K562 (cell line): ENCODE data around the gene RIPK4. TPM values are rescaled to one million over a fixed set of nuclear protein-coding genes. Genes with fewer than 3 reads are reported as not detected.

ENCODE experiments used
- ATAC-seq: fragments of 200-7000 bp; cut with Tn5 transposase; 3 replicates; pipeline ENCODE4 v1.9.1; 2020; ENCODE audit warnings: moderate library complexity
- BruUV-seq: library from RNA; stranded (reverse); fragments of 400-500 nt; replicated peaks from 2 replicates; lab custom pipeline; 2021; lab: Mats Ljungman, UMichigan
- CTCF ChIA-PET: fragments of 300-600 bp; formaldehyde crosslinking; extraction: SDS; loops from one replicate; lab custom pipeline; 2021; ENCODE audit warnings: low intra/inter-chr PET ratio; lab: Yijun Ruan, JAX
- POLR2A ChIA-PET: fragments of 300-600, 350-650 bp; sonication (Branson Sonifier 250); formaldehyde crosslinking; extraction: SDS; loops from one replicate; lab custom pipeline; 2021; ENCODE audit warnings: antibody characterized with exemption, inconsistent platforms; lab: Yijun Ruan, JAX
- DNase-seq, 4 experiments: peaks; one replicate each; pipeline versions ENCODE4 v3.0.0 to v3.0.0-alpha.2; 2011 to 2018; ENCODE audit warnings: low spot score in 3 of 4, mixed read lengths in 3 of 4; ENCODE audit errors: extremely low read depth in 1 of 4
- FAIRE-seq: peaks from 2 replicates; lab custom pipeline; 2011; peaks lifted over from hg19 to GRCh38; lab: Jason Lieb, UNC
- H2AFZ ChIP-seq: 2 replicates; pipeline ENCODE4 v1.6.0; 2011; ENCODE audit warnings: low read depth, low read length, control low read depth, inconsistent platforms
- H3K27ac ChIP-seq: fragments of 200-600 bp; 3 replicates; pipeline ENCODE4 v1.8.0; 2011; ENCODE audit warnings: low read depth, mild to moderate bottlenecking, control low read depth, inconsistent platforms, low read length, moderate library complexity, mixed read lengths; ENCODE audit errors: extremely low read depth
- H3K27me3 ChIP-seq, 2 experiments: fragments of 300-600 bp in 1 of 2; 2 replicates in 1 of 2; 3 replicates in 1 of 2; pipeline versions ENCODE4 v1.6.0 to v1.8.0; 2011; ENCODE audit warnings: inconsistent platforms in 2 of 2, low read length in 2 of 2, mild to moderate bottlenecking in 1 of 2, mixed read lengths in 1 of 2, moderate library complexity in 1 of 2; ENCODE audit not compliant: control insufficient read depth in 2 of 2, insufficient read depth in 2 of 2
- H3K36me3 ChIP-seq: fragments of 300-600 bp; 3 replicates; pipeline ENCODE4 v1.8.0; 2011; ENCODE audit warnings: mild to moderate bottlenecking, low read length, inconsistent platforms; ENCODE audit not compliant: control insufficient read depth, insufficient read depth
- H3K4me1 ChIP-seq, 2 experiments: fragments of 200-600 bp in 1 of 2; replicated peaks in 1 of 2; 2 replicates in 1 of 2; 3 replicates in 1 of 2; pipeline versions ENCODE4 v1.5.1 to v1.8.0; 2011; ENCODE audit warnings: inconsistent platforms in 2 of 2, low read length in 2 of 2, mild to moderate bottlenecking in 1 of 2, mixed read lengths in 1 of 2, moderate library complexity in 1 of 2; ENCODE audit not compliant: control insufficient read depth in 2 of 2, insufficient read depth in 2 of 2
- H3K4me2 ChIP-seq: 2 replicates; pipeline ENCODE4 v1.6.1; 2011; ENCODE audit warnings: low read length, control low read depth, inconsistent platforms, mixed read lengths; ENCODE audit not compliant: insufficient read depth
- H3K4me3 ChIP-seq: fragments of 200-600 bp; sonication (generic), shearing (Covaris generic); 2 replicates; pipeline ENCODE4 v1.5.1; 2016; ENCODE audit warnings: control low read depth, inconsistent platforms
- H3K79me2 ChIP-seq: fragments of 200-600 bp; 3 replicates; pipeline ENCODE4 v1.8.0; 2011; ENCODE audit warnings: low read length, inconsistent platforms; ENCODE audit not compliant: control insufficient read depth, insufficient read depth
- H3K9ac ChIP-seq, 2 experiments: 2 replicates each; pipeline versions ENCODE4 v1.6.0 to v1.6.1; 2011; ENCODE audit warnings: low read depth in 2 of 2, low read length in 2 of 2, control low read depth in 1 of 2, inconsistent platforms in 1 of 2, mild to moderate bottlenecking in 1 of 2, mixed read lengths in 1 of 2; ENCODE audit not compliant: insufficient read depth in 1 of 2
- H3K9me1 ChIP-seq: one replicate; pipeline ENCODE4 v1.6.0; 2011; ENCODE audit warnings: inconsistent platforms, mild to moderate bottlenecking, low read length, moderate library complexity; ENCODE audit not compliant: control insufficient read depth, insufficient read depth
- H3K9me3 ChIP-seq: replicated peaks from 2 replicates; pipeline ENCODE4 v1.5.1; 2011; ENCODE audit warnings: low read depth, low read length, inconsistent platforms; ENCODE audit not compliant: control insufficient read depth, insufficient read depth
- H4K20me1 ChIP-seq: replicated peaks from 2 replicates; pipeline ENCODE4 v1.6.1; 2011; ENCODE audit warnings: low read length, inconsistent platforms, mixed read lengths; ENCODE audit not compliant: control insufficient read depth, insufficient read depth
- BCOR ChIP-seq: fragments of 450-650 bp; IDR thresholded peaks from 2 replicates; pipeline ENCODE4 v1.6.1; 2016
- EZH2 ChIP-seq: IDR thresholded peaks from 2 replicates; pipeline ENCODE4 v1.6.1; 2012; ENCODE audit warnings: low read depth, mild to moderate bottlenecking, inconsistent platforms, low read length, borderline replicate concordance
- HEY1 ChIP-seq: fragments of 250-450 bp; sonication (Bioruptor Pico); IDR thresholded peaks from 2 replicates; pipeline ENCODE4 v1.5.0; 2020; ENCODE audit warnings: mild to moderate bottlenecking, moderate library complexity, borderline replicate concordance
- ZNF263 ChIP-seq: sonication (generic); formaldehyde crosslinking; IDR thresholded peaks from 2 replicates; pipeline ENCODE4 v1.8.0; 2022; ENCODE audit warnings: mild to moderate bottlenecking, missing genetic modification reagents, borderline replicate concordance
- WGBS: fragments of 100-300 bp; shearing (Covaris generic); methylation state at CpG from one replicate; pipeline ENCODE4 v1.1.6; 2016; ENCODE audit warnings: low coverage, mixed read lengths; ENCODE audit not compliant: insufficient coverage; ENCODE audit errors: missing lambda C conversion rate; 5-methylcytosine and 5-hydroxymethylcytosine counted together
- in situ Hi-C: fragments of 300-500 bp; cut with MboI; formaldehyde crosslinking; loops from 4 replicates; pipeline ENCODE4 v1.15.0; 2018; ENCODE audit warnings: inconsistent platforms, mixed read lengths
- intact Hi-C: fragments of 100-400 bp; cut with micrococcal nuclease; formaldehyde crosslinking; loops from 2 replicates; pipeline ENCODE4 v1.14.2; 2022
- polyA plus RNA-seq, 8 experiments: library from polyadenylated mRNA; depleted of rRNA in 4 of 8; stranded (reverse) in 5 of 8; unstranded in 3 of 8; fragments of >200 nt; fragmentation: Nextera tagmentation in 2 of 8; fragmentation: Illumina TruSeq in 1 of 8; extraction: Ambion mirVana in 2 of 8; extraction: Trizol in 1 of 8; gene quantifications; 2 replicates each; pipeline versions ENCODE4 v1.2.1 to v1.2.3, GENCODE V29; 2011 to 2014; ENCODE audit warnings: inconsistent platforms in 1 of 8, missing spikeins in 1 of 8
- total RNA-seq, 7 experiments: library from RNA; depleted of rRNA in 6 of 7; stranded (reverse); fragments of >200 nt in 6 of 7; fragmentation: Illumina TruSeq in 2 of 7; extraction: Trizol in 2 of 7; gene quantifications; 2 replicates each; pipeline versions ENCODE4 v1.2.1 to v1.2.3, GENCODE V29; 2011 to 2021; ENCODE audit warnings: low replicate concordance in 1 of 7
- TF ChIP-seq, protein P1 (sequence below): fragments of 450-650 bp; conservative IDR thresholded peaks from 2 replicates; pipeline ENCODE4 v1.6.1; 2016; ENCODE audit warnings: missing genetic modification characterization, low read depth, mild to moderate bottlenecking, control low read depth, missing compliant biosample characterization
- TF ChIP-seq, protein P2 (sequence below): fragments of 450-650 bp; formaldehyde crosslinking; IDR thresholded peaks from 2 replicates; pipeline ENCODE4 v1.4.0; 2020; ENCODE audit warnings: mild to moderate bottlenecking, moderate library complexity

RIPK4 gene
- total and polyA plus RNA-seq, 9 of the 15 experiments (the other 6 are each of a cell fraction or from before 2014, with no cell fraction given), result not detected

DNA sequence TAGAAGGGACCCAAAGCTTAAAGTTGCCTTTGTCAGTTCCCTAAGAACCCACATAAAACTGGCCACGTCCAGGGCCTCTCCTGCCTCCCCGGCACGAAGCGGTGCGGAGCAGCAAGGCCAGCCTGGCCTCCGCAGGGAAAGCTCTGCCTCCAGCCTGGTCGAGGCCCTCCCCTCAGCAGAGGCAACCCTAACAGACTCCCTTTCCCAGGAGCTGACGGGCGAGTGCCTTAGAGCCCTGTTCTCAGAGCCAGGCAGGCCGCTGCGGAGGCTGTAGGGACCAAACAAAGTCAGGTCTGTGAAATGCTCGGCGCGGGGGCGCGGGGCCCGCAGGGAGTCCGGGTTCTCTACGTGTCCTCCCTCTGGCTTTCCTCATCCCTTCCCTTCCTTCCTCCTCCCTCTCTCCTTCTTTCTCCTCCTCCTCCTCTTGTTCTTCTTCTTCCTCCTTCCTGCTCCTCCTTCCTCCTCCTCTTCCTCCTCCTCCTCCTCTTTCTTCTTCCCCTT is 40.7 kb downstream of the RIPK4 start:
- Histone ChIP-seq H2AFZ (no peak overlapping the region), H3K4me2 (no peak overlapping the region), H3K36me3 (no peaks in the 10 kb centered on the region), H3K27me3 (peaks cover 65 to 75% of the 10 kb centered on the region in 2 experiments), H3K4me1 (peaks cover 0 to 13% of the 10 kb centered on the region in 2 experiments; a peak in 2 of 5 replicates), H3K27ac (no peak overlapping the region), H3K4me3 (no peak overlapping the region), H3K79me2 (no peaks in the 10 kb centered on the region), H3K9me3 (no peaks in the 10 kb centered on the region), H3K9me1 (peaks cover 4% of the 10 kb centered on the region), H4K20me1 (peaks cover 19% of the 10 kb centered on the region), H3K9ac (no peak overlapping the region)
- FAIRE-seq, result no peak
- in situ Hi-C loops, result no loop called here
- no peak for DNase-seq
- no TSS peak for BruUV-seq
- intact Hi-C loops, result no loop called here
- TF ChIP-seq, protein P1, sequence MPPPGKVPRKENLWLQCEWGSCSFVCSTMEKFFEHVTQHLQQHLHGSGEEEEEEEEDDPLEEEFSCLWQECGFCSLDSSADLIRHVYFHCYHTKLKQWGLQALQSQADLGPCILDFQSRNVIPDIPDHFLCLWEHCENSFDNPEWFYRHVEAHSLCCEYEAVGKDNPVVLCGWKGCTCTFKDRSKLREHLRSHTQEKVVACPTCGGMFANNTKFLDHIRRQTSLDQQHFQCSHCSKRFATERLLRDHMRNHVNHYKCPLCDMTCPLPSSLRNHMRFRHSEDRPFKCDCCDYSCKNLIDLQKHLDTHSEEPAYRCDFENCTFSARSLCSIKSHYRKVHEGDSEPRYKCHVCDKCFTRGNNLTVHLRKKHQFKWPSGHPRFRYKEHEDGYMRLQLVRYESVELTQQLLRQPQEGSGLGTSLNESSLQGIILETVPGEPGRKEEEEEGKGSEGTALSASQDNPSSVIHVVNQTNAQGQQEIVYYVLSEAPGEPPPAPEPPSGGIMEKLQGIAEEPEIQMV (tag), result no peak
- TF ChIP-seq BCOR (no peak), EZH2 (0 out of 2 replicates have a peak, but pooled peaks have one; percentile 28), HEY1 (CRISPR knock-in tag) (no peak), ZNF263 (peak; percentile 50; the same call in 1 of the 2 replicates)
- TF ChIP-seq, protein P2, sequence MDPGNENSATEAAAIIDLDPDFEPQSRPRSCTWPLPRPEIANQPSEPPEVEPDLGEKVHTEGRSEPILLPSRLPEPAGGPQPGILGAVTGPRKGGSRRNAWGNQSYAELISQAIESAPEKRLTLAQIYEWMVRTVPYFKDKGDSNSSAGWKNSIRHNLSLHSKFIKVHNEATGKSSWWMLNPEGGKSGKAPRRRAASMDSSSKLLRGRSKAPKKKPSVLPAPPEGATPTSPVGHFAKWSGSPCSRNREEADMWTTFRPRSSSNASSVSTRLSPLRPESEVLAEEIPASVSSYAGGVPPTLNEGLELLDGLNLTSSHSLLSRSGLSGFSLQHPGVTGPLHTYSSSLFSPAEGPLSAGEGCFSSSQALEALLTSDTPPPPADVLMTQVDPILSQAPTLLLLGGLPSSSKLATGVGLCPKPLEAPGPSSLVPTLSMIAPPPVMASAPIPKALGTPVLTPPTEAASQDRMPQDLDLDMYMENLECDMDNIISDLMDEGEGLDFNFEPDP (CRISPR knock-in tag), result no peak
- ChIA-PET CTCF (no interaction called here), POLR2A (interaction anchor here (0.5 kb wide), 1 partner anchor 559 kb away, joined by 3 read pairs; no protein-coding TSS in a partner anchor)
- ATAC-seq, result peak; percentile 15; the same call in 2 of the 3 replicates
- 4% methylated on average over 19 of the region's 19 CpGs for WGBS
